Measurements from ENCODE around the gene GIPR.
"Not testable (repeated sequence)": the region's sequence is repeated elsewhere in the genome, so short reads cannot be mapped to it uniquely, and the experiment has no call there.

Gene GIPR

DNA sequence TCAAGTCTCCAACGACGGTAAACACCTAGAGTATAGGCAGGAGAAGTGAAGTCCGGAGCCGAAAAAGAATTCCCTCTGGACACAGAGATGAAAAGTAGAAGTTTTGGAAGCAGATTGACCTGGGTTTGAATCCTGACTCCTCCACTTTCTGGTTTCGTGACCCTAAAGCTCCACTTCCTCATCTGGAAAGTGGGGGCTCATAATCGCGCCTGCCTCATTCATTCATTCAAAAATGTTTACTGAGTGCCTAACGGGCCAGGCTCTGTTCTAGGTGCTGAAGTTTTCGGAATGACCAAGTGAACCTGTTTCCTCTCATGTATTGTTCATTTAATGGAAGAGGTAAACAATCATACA lies 21.7 kb upstream of the GIPR start:
- DNase-seq, result no peak

- DNase-seq, result no peak
Measured at GRCh38 chr19:45650722-45651121, 17.3 kb upstream of the GIPR start.

- no peak for DNase-seq
Measured at GRCh38 chr19:45653634-45654033, 14.4 kb upstream of the GIPR start.

DNA sequence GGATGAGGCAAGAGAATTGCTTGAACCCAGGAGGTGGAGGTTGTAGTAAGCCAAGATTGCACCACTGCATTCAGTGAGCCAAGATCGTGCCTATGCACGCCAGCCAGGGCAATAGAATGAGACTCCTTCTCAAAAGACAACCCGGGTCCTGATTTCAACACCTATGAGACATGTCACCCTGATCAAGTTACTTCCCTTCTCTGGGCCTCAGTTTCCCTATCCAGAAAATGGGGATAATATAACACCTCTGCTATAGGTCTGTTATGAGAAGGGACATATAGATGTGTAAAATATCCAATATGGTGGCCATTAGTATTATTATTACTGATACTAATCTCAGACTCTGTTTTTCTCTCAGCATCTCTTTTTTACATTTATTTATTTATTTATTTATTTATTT lies 12.9 kb upstream of the GIPR start:
- no peak for DNase-seq

GRCh38 chr19:45657520-45658167 lies 10.4 kb upstream of the GIPR start:
- no peak for DNase-seq

DNA sequence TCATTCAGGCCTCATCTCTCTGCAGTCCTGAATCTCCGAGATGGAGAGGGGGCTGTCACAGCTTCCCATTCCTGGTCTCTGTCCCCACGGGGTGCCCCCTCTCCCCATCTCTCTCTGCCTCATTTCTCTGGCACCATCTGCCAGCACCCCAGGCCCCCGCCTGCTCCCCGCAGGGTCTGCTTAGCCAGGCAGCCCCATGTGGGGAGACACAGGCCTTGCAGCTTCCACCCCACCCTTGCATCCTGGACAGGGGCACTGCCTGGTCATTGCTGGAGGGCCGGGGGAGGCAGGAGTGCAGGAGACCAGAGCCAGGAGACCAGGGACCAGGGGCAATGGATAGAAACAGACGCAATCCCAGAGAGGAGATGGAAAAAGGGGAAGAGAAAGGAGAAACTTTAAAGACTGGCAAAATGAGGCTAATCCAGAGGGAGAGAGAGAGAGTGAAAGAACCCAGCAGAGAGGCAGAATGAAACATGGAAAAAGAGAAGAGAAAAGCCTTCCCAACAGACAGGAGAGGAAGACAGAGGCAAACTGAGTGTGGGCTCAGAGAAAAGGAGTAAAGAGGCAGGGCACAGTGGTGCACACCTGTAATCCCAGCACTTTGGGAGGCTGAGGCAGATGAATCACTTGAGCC lies 8.8 kb upstream of the GIPR start:
- no peak for DNase-seq

DNA sequence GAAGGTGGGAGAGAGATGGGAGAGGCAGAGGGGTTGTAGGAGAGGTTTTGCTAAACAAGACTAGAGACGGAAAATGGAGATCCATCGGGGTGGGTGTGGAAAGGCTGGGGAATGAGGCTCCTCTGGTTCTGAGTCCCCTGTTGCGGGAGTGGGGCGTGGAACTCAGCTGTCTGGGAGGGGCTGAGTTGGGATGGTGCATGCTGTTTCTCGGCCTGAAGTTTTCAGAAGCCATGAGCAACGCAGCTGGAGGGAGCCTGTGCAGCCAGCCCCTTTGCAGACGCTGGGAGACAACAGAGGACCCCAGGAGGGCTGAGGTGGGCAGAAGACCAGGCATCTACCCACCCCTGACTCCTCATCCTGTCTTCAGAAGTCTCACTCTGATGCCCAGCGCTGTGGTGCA lies 7.4 kb upstream of the GIPR start:
- DNase-seq, result no peak

- DNase-seq, result peak in 1 of 2 experiments; percentile 21
Measured at GRCh38 chr19:45663800-45664199, 4.2 kb upstream of the GIPR start.

DNA sequence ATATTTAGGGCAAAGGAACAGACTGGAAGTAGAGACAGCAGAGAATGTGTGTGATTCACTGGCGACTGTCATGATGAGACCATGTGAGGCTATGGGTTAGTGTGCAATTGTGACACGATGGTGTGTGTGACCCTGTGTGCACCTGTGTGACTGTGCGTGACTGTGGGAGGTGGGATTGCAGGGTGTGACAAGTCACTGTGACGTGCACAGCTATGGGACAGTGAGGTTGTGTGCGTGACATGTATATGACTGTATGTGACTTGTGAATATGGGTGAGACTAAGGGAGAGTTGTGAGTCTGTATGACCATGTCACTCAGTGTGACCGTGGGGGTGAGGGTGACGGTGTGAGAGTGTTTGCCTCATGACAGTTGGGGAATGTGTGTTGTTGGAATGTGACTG lies 3.4 kb upstream of the GIPR start:
- no peak for DNase-seq

- DNase-seq, result peak; percentile 11 to 40
Measured at GRCh38 chr19:45668342-45668871, 386 bp downstream of the GIPR start.

GRCh38 chr19:45670670-45671453 lies 2.8 kb downstream of the GIPR start:
- DNase-seq, result peak; percentile 71 to 73

GRCh38 chr19:45674946-45675345 lies 6.9 kb downstream of the GIPR start:
- no peak for DNase-seq

DNA sequence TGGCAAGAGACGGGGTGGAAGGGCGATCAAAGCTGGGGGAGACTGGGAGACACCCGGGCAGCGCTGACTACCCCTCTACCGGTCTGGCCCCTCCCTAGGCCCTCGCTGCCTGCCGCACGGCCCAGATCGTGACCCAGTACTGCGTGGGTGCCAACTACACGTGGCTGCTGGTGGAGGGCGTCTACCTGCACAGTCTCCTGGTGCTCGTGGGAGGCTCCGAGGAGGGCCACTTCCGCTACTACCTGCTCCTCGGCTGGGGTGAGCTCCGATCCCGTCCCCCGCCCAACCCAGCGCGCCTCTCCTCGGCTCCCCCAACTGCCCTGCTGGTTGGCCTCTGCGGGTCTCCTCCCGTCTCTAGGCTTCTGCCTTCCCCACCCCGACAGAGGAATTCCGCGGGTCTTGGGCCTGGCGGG lies 8.8 kb downstream of the GIPR start:
- DNase-seq, result no peak

DNA sequence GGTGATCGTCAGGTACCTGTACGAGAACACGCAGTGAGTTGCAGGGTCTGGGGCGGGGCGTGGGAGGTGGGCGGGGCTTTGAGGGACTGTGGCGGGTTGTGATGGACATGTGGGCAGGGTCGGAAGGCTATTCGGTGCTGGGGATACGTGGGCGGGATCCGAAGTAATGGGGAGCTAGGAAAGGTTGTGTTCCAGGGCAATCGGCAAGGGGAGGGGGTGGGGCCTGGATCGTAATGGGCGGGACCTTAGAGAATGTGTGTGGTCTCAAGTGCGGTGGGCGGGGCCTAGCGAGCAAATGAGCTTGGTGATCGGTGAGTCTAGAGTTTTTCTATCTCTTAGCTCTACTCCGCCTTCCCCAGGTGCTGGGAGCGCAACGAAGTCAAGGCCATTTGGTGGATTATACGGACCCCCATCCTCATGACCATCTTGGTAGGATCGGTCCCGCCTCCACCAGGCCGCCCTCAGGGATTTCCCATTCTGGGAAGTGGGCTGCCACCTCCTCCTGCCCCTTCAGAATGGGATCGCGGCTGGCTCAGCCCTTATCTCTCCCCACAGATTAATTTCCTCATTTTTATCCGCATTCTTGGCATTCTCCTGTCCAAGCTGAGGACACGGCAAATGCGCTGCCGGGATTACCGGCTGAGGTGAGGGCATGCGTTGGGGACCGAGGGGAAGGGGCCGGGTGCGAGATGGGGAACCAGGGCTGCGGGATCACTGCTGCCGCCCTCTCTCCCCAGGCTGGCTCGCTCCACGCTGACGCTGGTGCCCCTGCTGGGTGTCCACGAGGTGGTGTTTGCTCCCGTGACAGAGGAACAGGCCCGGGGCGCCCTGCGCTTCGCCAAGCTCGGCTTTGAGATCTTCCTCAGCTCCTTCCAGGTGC lies 9.6 kb downstream of the GIPR start:
- DNase-seq, result peak; percentile 68 to 69

DNA sequence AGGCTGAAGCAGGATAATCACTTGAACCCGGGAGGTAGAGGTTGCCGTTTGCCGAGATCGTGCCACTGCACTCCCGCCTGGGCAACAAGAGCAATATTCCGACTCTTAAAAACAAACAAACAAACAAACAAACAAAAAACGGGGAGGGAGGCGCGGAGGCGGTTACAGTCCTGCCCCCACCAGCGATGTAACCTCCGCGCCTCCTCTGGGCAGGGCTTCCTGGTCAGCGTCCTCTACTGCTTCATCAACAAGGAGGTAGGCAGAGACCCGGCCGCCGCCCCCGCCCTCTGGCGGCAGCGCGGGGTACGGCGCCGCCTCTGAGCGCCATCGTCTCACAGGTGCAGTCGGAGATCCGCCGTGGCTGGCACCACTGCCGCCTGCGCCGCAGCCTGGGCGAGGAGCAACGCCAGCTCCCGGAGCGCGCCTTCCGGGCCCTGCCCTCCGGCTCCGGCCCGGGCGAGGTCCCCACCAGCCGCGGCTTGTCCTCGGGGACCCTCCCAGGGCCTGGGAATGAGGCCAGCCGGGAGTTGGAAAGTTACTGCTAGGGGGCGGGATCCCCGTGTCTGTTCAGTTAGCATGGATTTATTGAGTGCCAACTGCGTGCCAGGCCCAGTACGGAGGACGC lies 13.5 kb downstream of the GIPR start:
- peak; percentile 60 to 73 for DNase-seq

GRCh38 chr19:45682117-45682516 lies 14.1 kb downstream of the GIPR start:
- no peak for DNase-seq

DNA sequence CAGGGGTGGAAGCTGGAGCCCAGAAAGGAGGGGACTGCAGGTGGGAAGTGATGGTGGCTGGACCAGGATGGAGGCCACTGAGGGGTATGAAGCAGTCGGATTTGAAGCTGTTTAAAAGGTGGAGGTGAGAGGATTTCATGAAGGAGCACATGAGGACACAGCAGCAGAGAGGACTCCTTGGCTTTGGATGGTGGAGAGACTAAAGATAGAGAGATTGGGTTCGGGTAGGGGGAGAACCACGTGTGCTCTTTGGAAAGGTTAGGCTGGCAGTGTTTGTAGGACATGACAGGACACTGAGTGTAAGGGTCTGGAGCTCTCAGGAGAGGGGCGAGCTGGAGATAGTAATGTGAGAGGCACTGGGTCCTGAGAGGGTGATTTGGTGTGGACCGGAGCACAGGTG lies 14.9 kb downstream of the GIPR start:
- no peak for DNase-seq

DNA sequence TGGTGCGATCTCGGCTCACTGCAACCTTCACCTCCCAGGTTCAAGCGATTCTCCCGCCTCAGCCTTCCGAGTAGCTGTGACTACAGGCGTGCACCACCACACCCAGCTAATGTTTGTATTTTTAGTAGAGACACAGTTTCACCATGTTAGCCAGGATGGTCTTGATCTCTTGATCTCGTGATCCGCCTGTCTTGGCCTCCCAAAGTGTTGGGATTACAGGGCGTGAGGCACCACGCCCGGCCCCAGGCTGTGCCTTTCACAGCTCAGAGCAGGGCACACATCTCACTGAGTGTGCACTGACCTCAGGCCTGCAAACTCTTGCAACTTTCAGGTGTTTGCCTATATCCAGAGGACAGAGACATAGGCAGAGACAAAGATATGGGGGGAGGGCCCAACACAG lies 17.0 kb downstream of the GIPR start:
- not testable (repeated sequence) for DNase-seq

GRCh38 chr19:45687599-45687998 lies 19.6 kb downstream of the GIPR start:
- no peak for DNase-seq

- DNase-seq, result peak; percentile 81 to 85
Measured at GRCh38 chr19:45691516-45692186, 23.6 kb downstream of the GIPR start, which contains the start of gene SNRPD2. Gene SNRPD2 (minus strand): TSS chr19:45691953. CDS start chr19:45691888, 65 bp downstream.
